GM19351 (cell line): Measurements from ENCODE around the gene KCNQ1.

Source experiments
- ATAC-seq: cut with Tn5 transposase; IDR thresholded peaks from one replicate; pipeline ENCODE4 v1.9.1; 2021; ENCODE audit warnings: mild to moderate bottlenecking, moderate library complexity; ENCODE audit not compliant: unreplicated experiment

KCNQ1 gene

GRCh38 chr11:2722955-2723354 lies 278.1 kb downstream of the KCNQ1 start:
- ATAC-seq, result no peak

GRCh38 chr11:2724104-2724503 lies 279.3 kb downstream of the KCNQ1 start:
- no peak for ATAC-seq

GRCh38 chr11:2724653-2725367 lies 280.0 kb downstream of the KCNQ1 start:
- ATAC-seq, result no peak

- no peak for ATAC-seq
Observed at GRCh38 chr11:2725368-2726300, 280.8 kb downstream of the KCNQ1 start.

GRCh38 chr11:2726964-2727363 lies 282.2 kb downstream of the KCNQ1 start:
- no peak for ATAC-seq

- no peak for ATAC-seq
Observed at GRCh38 chr11:2728128-2728662, 283.4 kb downstream of the KCNQ1 start.

- ATAC-seq, result no peak
Observed at GRCh38 chr11:2728663-2729332, 284.0 kb downstream of the KCNQ1 start.

- ATAC-seq, result no peak
Observed at GRCh38 chr11:2729841-2730240, 285.0 kb downstream of the KCNQ1 start.

- no peak for ATAC-seq
Observed at GRCh38 chr11:2730272-2731129, 285.7 kb downstream of the KCNQ1 start.

- no peak for ATAC-seq
Observed at GRCh38 chr11:2731130-2732125, 286.6 kb downstream of the KCNQ1 start.

GRCh38 chr11:2732261-2732939 lies 287.6 kb downstream of the KCNQ1 start:
- no peak for ATAC-seq

GRCh38 chr11:2732940-2733628 lies 288.3 kb downstream of the KCNQ1 start:
- ATAC-seq, result no peak

- ATAC-seq, result no peak
Observed at GRCh38 chr11:2734181-2735052, 289.6 kb downstream of the KCNQ1 start.

- no peak for ATAC-seq
Observed at GRCh38 chr11:2735053-2735589, 290.3 kb downstream of the KCNQ1 start.

- no peak for ATAC-seq
Observed at GRCh38 chr11:2736577-2737225, 291.9 kb downstream of the KCNQ1 start.

- ATAC-seq, result no peak
Observed at GRCh38 chr11:2737226-2737590, 292.4 kb downstream of the KCNQ1 start.
